Left ventricle myocardium inferior (tissue), 1 donor: Measurements from ENCODE around the gene SLC48A1. TPM values are rescaled to one million over a fixed set of nuclear protein-coding genes. Genes with fewer than 3 reads are reported as not detected.
A peak's percentile ranks its signal among the peaks of the same experiment; 100 is the strongest.

Experiments used
- DNase-seq: peaks from one replicate; pipeline ENCODE4 v3.0.0-alpha.2; 2020
- H3K27ac ChIP-seq: fragments of 200-600 bp; replicated peaks from 2 replicates; pipeline ENCODE4 v1.8.0; 2021
- H3K27me3 ChIP-seq: fragments of 200-600 bp; 2 replicates; pipeline ENCODE4 v1.8.0; 2021; ENCODE audit warnings: low read depth
- H3K36me3 ChIP-seq: fragments of 200-600 bp; 2 replicates; pipeline ENCODE4 v1.8.0; 2021
- H3K4me1 ChIP-seq: fragments of 200-600 bp; 2 replicates; pipeline ENCODE4 v1.8.0; 2021
- H3K4me3 ChIP-seq: fragments of 200-600 bp; 2 replicates; pipeline ENCODE4 v1.8.0; 2021; ENCODE audit warnings: mild to moderate bottlenecking, moderate library complexity
- H3K9me3 ChIP-seq: fragments of 200-600 bp; replicated peaks from 2 replicates; pipeline ENCODE4 v1.8.0; 2021
- intact Hi-C: fragments of 100-400 bp; cut with micrococcal nuclease; formaldehyde crosslinking; loops from one replicate; pipeline ENCODE4 v1.11.0; 2022
- total RNA-seq: library from RNA; stranded (reverse); fragmentation: NEBNext Ultra II Directional; extraction: Animal tissue kit (Norgen Biotek cat#: 25700); gene quantifications from one replicate; pipeline ENCODE4 v1.2.1, GENCODE V29; 2021
- TF ChIP-seq, protein P1 (sequence below): fragments of 200-600 bp; IDR thresholded peaks from 2 replicates; pipeline ENCODE4 v1.8.0; 2021; ENCODE audit warnings: antibody characterized with exemption, mild to moderate bottlenecking, borderline replicate concordance
- donor health status: DM: no; HTN: yes; CAD: no; lungs with severe emphysema.

Gene SLC48A1
- total RNA-seq, 1 donor from 2014 or later: 25.3 TPM

DNA sequence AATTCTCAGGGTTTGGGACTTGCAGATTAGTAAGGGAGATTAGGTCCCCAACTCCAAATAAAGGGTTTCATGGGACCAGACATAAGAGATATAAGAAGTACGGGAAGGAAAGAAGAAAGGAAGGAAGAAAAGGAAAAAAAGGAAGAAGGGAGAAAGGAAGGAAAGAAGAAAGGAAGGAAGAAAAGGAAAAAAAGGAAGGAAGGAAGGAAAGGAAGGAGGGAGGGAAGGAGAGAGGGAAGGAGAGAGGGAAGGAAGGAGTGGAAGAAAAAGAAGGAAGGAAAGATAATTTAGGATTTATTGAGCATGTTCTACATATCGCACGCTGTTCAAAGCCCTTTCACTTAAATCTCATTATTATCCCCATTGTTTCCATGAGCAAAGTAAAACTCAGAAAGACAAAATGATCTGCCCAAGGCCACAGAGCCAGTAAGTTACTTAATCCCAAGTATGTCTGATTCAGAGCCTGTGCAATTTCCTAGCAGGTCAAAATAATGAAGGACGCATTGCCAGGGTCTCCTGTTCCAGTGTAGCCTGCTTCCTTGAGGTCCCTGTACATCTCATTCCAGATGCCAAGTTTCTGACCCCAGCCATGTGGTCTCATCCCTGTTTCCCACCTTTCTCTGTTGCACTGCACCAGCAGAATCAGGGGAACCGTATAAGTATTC is 50.5 kb downstream of the SLC48A1 start:
- Histone ChIP-seq H3K4me1 (peaks cover 94% of the 10 kb centered on the region), H3K4me3 (no peak overlapping the region), H3K36me3 (no peaks in the 10 kb centered on the region), H3K9me3 (no peaks in the 10 kb centered on the region), H3K27ac (peak overlapping the region; percentile 99), H3K27me3 (no peaks in the 10 kb centered on the region)
- TF ChIP-seq, protein P1, sequence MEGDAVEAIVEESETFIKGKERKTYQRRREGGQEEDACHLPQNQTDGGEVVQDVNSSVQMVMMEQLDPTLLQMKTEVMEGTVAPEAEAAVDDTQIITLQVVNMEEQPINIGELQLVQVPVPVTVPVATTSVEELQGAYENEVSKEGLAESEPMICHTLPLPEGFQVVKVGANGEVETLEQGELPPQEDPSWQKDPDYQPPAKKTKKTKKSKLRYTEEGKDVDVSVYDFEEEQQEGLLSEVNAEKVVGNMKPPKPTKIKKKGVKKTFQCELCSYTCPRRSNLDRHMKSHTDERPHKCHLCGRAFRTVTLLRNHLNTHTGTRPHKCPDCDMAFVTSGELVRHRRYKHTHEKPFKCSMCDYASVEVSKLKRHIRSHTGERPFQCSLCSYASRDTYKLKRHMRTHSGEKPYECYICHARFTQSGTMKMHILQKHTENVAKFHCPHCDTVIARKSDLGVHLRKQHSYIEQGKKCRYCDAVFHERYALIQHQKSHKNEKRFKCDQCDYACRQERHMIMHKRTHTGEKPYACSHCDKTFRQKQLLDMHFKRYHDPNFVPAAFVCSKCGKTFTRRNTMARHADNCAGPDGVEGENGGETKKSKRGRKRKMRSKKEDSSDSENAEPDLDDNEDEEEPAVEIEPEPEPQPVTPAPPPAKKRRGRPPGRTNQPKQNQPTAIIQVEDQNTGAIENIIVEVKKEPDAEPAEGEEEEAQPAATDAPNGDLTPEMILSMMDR: no peak
- intact Hi-C loops: no loop called here
- no peak for DNase-seq

DNA sequence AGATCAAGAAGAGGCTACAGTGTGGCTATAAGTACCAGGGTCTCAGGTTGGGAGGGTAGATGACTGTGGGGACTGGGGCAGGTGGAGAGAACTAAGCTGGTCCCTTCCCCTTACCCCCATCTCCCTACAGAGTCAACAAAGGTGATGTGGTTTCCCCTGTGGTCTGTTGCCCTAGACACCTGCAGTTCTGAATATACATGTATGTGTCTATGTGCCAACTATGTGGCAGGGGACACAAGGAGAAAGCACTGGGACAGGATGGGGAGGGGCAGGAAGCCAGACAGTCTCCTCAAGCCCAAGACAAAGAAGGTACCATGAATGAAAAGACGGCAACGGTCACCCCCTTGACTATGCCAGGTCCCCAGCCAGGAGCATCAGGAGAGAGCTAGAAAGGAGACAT is 51.2 kb downstream of the SLC48A1 start:
- H3K27me3 ChIP-seq: no peaks in the 10 kb centered on the region
- no peaks in the 10 kb centered on the region for H3K9me3 ChIP-seq
- no peak overlapping the region for H3K4me3 ChIP-seq
- peaks cover 94% of the 10 kb centered on the region for H3K4me1 ChIP-seq
- H3K27ac ChIP-seq: peak overlapping the region; percentile 99
- intact Hi-C loops: no loop called here
- no peaks in the 10 kb centered on the region for H3K36me3 ChIP-seq
- TF ChIP-seq, protein P1: no peak
- no peak for DNase-seq

DNA sequence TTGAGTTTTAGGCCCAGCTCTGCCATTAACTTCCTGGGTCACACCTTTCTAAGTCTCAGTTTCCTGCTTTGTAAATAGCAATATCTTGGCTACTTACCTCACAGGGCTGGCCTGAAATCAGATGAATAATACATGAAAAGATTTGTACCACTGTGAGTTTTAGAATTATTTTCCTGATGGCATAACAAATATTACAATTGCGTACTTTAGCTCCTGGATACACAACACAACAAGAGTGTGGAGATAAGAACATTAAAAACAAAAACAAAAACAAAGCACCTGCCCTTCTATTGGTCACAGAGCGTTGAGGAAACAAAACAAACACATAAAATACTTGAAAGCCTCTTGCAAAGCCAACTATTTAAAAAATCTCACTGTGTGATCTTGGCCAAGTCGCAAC is 51.6 kb downstream of the SLC48A1 start:
- no peaks in the 10 kb centered on the region for H3K36me3 ChIP-seq
- no peak overlapping the region for H3K4me3 ChIP-seq
- H3K9me3 ChIP-seq: no peaks in the 10 kb centered on the region
- H3K27ac ChIP-seq: peak overlapping the region; percentile 99
- intact Hi-C loops: no loop called here
- H3K4me1 ChIP-seq: peaks cover 97% of the 10 kb centered on the region
- DNase-seq: no peak
- TF ChIP-seq, protein P1: no peak
- no peaks in the 10 kb centered on the region for H3K27me3 ChIP-seq

DNA sequence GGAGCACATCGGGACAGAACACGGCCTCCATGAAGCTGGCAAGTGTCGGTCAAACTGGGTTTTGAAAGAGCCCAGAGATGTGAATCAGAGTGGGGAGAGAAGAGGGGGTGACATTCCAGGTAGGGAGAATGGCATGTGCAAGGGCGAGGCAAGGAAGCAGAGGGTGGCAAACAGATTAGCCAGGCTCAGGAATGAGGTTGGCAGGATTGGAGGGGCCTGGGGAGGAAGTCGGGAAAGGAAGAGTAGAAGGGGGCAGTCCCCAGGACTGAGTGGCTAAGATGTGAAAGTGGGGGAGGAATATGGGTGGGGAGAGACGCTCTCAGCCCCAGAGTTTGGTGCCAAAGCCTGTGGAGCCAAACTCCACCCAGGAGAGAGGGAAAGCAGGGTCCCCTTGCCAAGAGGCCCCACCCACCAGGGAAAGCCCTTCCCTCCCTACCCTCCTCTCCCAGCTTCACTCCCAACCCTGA is 52.2 kb downstream of the SLC48A1 start:
- DNase-seq: peak; percentile 72
- H3K27ac ChIP-seq: peak overlapping the region; percentile 99
- intact Hi-C loops: no loop called here

DNA sequence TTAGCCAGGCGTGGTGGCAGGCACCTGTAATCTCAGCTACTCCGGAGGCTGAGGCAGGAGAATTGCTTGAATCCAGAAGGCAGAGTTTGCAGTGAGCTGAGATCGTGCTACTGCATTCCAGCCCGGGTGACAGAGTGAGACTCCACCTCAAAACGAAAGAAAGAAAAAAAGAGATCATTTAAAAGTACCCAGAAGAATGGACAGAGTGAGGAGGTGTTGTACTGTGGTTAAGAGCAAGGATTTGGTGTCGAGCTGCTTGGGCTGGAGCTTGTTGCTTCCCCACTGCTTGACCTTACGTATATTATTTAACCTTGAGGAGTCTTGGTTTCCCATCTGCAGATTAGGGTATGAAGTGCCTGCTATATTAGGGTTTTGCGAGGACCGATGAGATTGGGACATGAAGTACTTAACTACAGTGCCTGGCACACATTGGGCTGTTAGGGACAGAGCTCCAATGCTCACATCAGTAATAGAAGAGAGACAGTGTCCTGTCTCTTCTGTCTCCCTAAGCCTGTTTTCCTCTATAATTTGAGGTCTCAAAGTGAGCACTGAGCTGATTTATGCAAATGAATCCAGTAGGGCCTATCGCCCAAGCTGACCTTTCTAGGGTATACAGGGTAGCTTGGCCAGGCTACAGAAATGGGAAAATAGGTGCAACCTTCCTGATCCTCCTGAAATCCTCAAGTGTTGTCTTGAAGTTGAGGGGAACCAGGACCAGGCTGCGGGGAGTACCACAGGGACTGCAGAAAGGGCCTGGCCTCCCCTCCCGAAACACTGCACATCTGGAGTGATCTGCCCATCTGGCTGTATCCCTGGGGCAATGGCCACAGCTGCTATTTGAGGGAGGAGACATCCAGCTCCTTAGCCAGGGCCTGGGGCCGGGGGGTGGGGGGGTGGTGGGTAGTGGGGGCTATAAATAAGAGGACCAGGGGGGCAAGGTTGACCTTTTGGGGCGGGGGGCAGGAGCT is 55.3 kb downstream of the SLC48A1 start:
- H3K9me3 ChIP-seq: no peaks in the 10 kb centered on the region
- peak overlapping the region; percentile 99 for H3K27ac ChIP-seq
- H3K4me3 ChIP-seq: peak overlapping the region; percentile 27
- peaks cover 77% of the 10 kb centered on the region for H3K4me1 ChIP-seq
- H3K27me3 ChIP-seq: no peaks in the 10 kb centered on the region
- intact Hi-C loops: no loop called here
- peak; percentile 57 for DNase-seq
- H3K36me3 ChIP-seq: no peaks in the 10 kb centered on the region
- TF ChIP-seq, protein P1: no peak

More for the DNA sequence above, 52.2 kb downstream of the SLC48A1 start:
- H3K36me3 ChIP-seq: no peaks in the 10 kb centered on the region
- TF ChIP-seq, protein P1: no peak
- H3K9me3 ChIP-seq: no peaks in the 10 kb centered on the region
- H3K4me3 ChIP-seq: no peak overlapping the region
- H3K4me1 ChIP-seq: peaks cover 100% of the 10 kb centered on the region
- no peaks in the 10 kb centered on the region for H3K27me3 ChIP-seq
